HCT116 (cell line): ENCODE results near the gene ACYP1.
"Not testable (repeated sequence)": the region's sequence is repeated elsewhere in the genome, so short reads cannot be mapped to it uniquely, and the experiment has no call there.

Experiments used
- CTCF ChIP-seq, 3 experiments: fragments of 200-600 bp in 1 of 3; sonication (generic) in 1 of 3; IDR thresholded peaks in 2 of 3; conservative IDR thresholded peaks in 1 of 3; 2 replicates each; pipeline ENCODE4 v1.5.1; 2012 to 2017; ENCODE audit warnings: low read depth in 2 of 3, low read length in 2 of 3, antibody characterized with exemption in 1 of 3, borderline replicate concordance in 1 of 3, control low read depth in 1 of 3, mild to moderate bottlenecking in 1 of 3, mixed read lengths in 1 of 3, mixed run types in 1 of 3, moderate library complexity in 1 of 3; ENCODE audit not compliant: insufficient read depth in 1 of 3
- POLR2A ChIP-seq: IDR thresholded peaks from 2 replicates; pipeline ENCODE4 v1.7.0; 2011; ENCODE audit warnings: borderline replicate concordance; ENCODE audit not compliant: insufficient read depth, insufficient read length; ENCODE audit errors: extremely low read depth
- ZNF274 ChIP-seq: fragments of 200-500 bp; sonication (Bioruptor generic); IDR thresholded peaks from 2 replicates; pipeline ENCODE4 v1.6.1; 2014; ENCODE audit warnings: mild to moderate bottlenecking, low read depth, low read length, inconsistent platforms

GRCh38 chr14:75067765-75068164 is 3.9 kb upstream of the ACYP1 start:
- TF ChIP-seq POLR2A; CTCF (IDR thresholded peaks at IDR 0.05 in 2 of 3, conservative IDR thresholded peaks at IDR 0.05 in 1 of 3; ENCODE audit: borderline replicate concordance in 1 of 3, insufficient read depth in 1 of 3, low read depth in 2 of 3, low read length in 2 of 3); ZNF274: not testable (repeated sequence)
